ENCODE results near the gene RAPGEF4. TPM values are rescaled to one million over a fixed set of nuclear protein-coding genes. Genes with fewer than 3 reads are reported as not detected.

RAPGEF4 gene
- total RNA-seq, 1 donor from 2014 or later, result 1.7 TPM

GRCh38 chr2:172722481-172722880 is 13.2 kb upstream of the RAPGEF4 start:
- DNase-seq (ENCODE audit: low read depth, low spot score), result no peak
- TF ChIP-seq CTCF (conservative IDR thresholded peaks at IDR 0.05), result no peak
- Mint-ChIP-seq H3K27ac (ENCODE audit: unreplicated experiment) (no peak overlapping the region), H3K9me3 (peaks cover 2% of the 10 kb centered on the region), H3K27me3 (ENCODE audit: low read depth) (no peaks in the 10 kb centered on the region), H3K4me3 (no peak overlapping the region), H3K36me3 (ENCODE audit: low read depth) (no peaks in the 10 kb centered on the region), H3K4me1 (peaks cover 16% of the 10 kb centered on the region)

- H3K27me3 Mint-ChIP-seq (ENCODE audit: low read depth), result no peaks in the 10 kb centered on the region
- H3K4me1 Mint-ChIP-seq, result peaks cover 18% of the 10 kb centered on the region
- no peak for TF ChIP-seq CTCF (conservative IDR thresholded peaks at IDR 0.05)
- H3K4me3 Mint-ChIP-seq, result no peak overlapping the region
- no peak overlapping the region for H3K27ac Mint-ChIP-seq (ENCODE audit: unreplicated experiment)
- no peak for DNase-seq (ENCODE audit: low read depth, low spot score)
- H3K36me3 Mint-ChIP-seq (ENCODE audit: low read depth), result no peaks in the 10 kb centered on the region
- H3K9me3 Mint-ChIP-seq, result peaks cover 2% of the 10 kb centered on the region
These were observed 12.4 kb upstream of the RAPGEF4 start for GRCh38 chr2:172723286-172723685.

DNA sequence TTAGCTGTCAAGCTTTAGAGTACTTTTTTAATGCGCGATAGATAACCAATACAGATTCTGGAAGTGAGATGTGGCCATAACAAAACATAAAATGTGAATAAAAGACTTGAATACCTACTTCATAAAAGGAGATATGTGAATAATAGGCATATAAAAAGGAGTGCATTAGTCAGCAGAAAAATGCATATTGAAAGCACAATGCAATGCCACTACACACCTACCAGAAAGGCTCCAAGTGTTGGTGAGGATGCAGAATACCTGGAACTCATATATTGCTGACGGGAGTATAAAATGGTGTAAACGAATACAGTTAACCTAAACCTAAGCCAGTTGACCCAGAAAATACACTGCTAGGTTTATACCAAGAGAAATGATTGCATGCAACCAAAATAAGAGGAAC is 10.9 kb upstream of the RAPGEF4 start:
- H3K4me1 Mint-ChIP-seq, result peaks cover 18% of the 10 kb centered on the region
- no peaks in the 10 kb centered on the region for H3K36me3 Mint-ChIP-seq (ENCODE audit: low read depth)
- H3K27me3 Mint-ChIP-seq (ENCODE audit: low read depth), result no peaks in the 10 kb centered on the region
- no peak overlapping the region for H3K27ac Mint-ChIP-seq (ENCODE audit: unreplicated experiment)
- DNase-seq (ENCODE audit: low read depth, low spot score), result no peak
- no peak for TF ChIP-seq CTCF (conservative IDR thresholded peaks at IDR 0.05)
- peaks cover under 1% of the 10 kb centered on the region for H3K9me3 Mint-ChIP-seq
- H3K4me3 Mint-ChIP-seq, result no peak overlapping the region

DNA sequence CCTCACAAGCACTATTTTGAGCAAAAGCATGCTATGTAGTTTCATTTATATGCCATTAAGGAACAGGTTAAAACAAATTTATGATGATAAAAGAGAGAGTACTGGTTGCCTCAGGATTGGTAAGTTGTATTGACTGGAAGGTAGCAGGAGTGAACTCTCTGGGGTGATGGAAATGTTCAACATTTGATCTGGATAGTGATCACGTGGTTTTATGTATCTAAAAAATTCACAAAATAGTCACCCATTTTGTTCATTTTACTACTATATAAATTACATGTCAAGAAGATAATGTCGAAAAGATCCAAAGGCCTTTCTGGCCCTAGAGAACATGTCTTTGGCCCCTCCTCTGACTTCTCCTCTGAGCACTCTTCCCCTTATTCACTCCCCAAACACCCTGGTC is 10.4 kb upstream of the RAPGEF4 start:
- Mint-ChIP-seq H3K9me3 (no peaks in the 10 kb centered on the region), H3K4me1 (peaks cover 18% of the 10 kb centered on the region), H3K27ac (ENCODE audit: unreplicated experiment) (no peak overlapping the region), H3K27me3 (ENCODE audit: low read depth) (no peaks in the 10 kb centered on the region), H3K36me3 (ENCODE audit: low read depth) (no peaks in the 10 kb centered on the region), H3K4me3 (no peak overlapping the region)
- TF ChIP-seq CTCF (conservative IDR thresholded peaks at IDR 0.05), result no peak
- no peak for DNase-seq (ENCODE audit: low read depth, low spot score)

GRCh38 chr2:172725746-172726145 is 9.9 kb upstream of the RAPGEF4 start:
- Mint-ChIP-seq H3K4me1 (peaks cover 18% of the 10 kb centered on the region), H3K36me3 (ENCODE audit: low read depth) (no peaks in the 10 kb centered on the region), H3K4me3 (no peak overlapping the region), H3K27ac (ENCODE audit: unreplicated experiment) (no peak overlapping the region), H3K27me3 (ENCODE audit: low read depth) (no peaks in the 10 kb centered on the region), H3K9me3 (no peaks in the 10 kb centered on the region)
- no peak for DNase-seq (ENCODE audit: low read depth, low spot score)
- no peak for TF ChIP-seq CTCF (conservative IDR thresholded peaks at IDR 0.05)
